ENCODE measurements around the gene SLC6A1. TPM values are rescaled to one million over a fixed set of nuclear protein-coding genes. Genes with fewer than 3 reads are reported as not detected.

Gene SLC6A1
- total and polyA plus RNA-seq, 2 of the 4 experiments (the other 2 are of a cell fraction): 0.02 TPM; not detected in 1

DNA sequence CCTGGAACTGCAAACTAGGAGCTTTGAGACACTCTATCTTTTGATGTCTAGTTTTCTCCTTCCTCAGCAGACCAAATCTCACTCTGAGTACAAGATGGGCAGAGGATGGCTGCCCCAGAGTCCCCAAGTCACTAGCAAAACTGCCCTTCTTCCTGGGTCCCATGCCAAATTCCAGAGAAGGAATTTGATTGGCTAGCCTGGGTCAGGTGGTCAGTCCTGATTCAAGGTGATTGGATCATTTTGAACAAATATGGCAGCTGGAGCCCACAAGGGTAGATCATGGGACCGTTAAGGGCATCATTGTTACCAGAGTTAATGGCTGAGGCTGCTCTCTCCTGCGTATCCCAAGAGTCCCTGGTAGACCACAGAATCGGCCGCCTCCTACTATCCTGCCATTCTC lies 21.7 kb downstream of the SLC6A1 start:
- no peak overlapping the region for H3K56ac ChIP-seq (ENCODE audit: extremely low read depth, insufficient read depth, low read length)
- no peak overlapping the region for H2BK20ac ChIP-seq (ENCODE audit: low read depth, low read length)
- TF ChIP-seq RFX5 (IDR thresholded peaks at IDR 0.05; ENCODE audit: low read depth, low read length): no peak
- TF ChIP-seq, protein P1, sequence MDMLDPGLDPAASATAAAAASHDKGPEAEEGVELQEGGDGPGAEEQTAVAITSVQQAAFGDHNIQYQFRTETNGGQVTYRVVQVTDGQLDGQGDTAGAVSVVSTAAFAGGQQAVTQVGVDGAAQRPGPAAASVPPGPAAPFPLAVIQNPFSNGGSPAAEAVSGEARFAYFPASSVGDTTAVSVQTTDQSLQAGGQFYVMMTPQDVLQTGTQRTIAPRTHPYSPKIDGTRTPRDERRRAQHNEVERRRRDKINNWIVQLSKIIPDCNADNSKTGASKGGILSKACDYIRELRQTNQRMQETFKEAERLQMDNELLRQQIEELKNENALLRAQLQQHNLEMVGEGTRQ (IDR thresholded peaks at IDR 0.05; ENCODE audit: low read depth, low read length): peak; percentile 23; the same call in 1 of the 2 replicates
- no peak overlapping the region for H2BK15ac ChIP-seq (ENCODE audit: low read depth, low read length)
- H3K4me3 ChIP-seq (ENCODE audit: insufficient read depth, low read depth, low read length): no peak overlapping the region
- no peak overlapping the region for H4K8ac ChIP-seq (ENCODE audit: low read depth in 2 of 2, low read length in 2 of 2)
- no CpG with 5 or more reads among the region's 4 CpGs for WGBS, 2 experiments (ENCODE audit: extremely low coverage in 2 of 2, insufficient read length in 1 of 2)
- no peak overlapping the region for H2BK120ac ChIP-seq (ENCODE audit: low read depth, low read length)
- dilution Hi-C loops (cut with HindIII; ENCODE audit: low sequenced_read_pairs, unreplicated experiment): no loop called here
- peaks cover 13% of the 10 kb centered on the region for H3K27me3 ChIP-seq (ENCODE audit: control insufficient read depth, insufficient read depth, low read length)
- H2AK9ac ChIP-seq (replicated peaks; ENCODE audit: low read depth, low read length, poor library complexity): no peak overlapping the region
- H4K5ac ChIP-seq (ENCODE audit: low read depth, low read length): no peak overlapping the region
- CTCF ChIA-PET: no interaction called here
- no TSS peak for BruUV-seq (replicated peaks)
- no peaks in the 10 kb centered on the region for H3K9me3 ChIP-seq (ENCODE audit: control insufficient read depth, insufficient read depth, low read length)
- no peak overlapping the region for H2AK5ac ChIP-seq (ENCODE audit: low read depth, low read length)
- DNase-seq (no peak), ATAC-seq (ENCODE audit: low read depth) (no peak)
- no peak overlapping the region for H2BK5ac ChIP-seq (ENCODE audit: low read depth, low read length, poor library complexity, severe bottlenecking)
- intact Hi-C loops (cut with micrococcal nuclease): no loop called here
- no peaks in the 10 kb centered on the region for H3K79me1 ChIP-seq (ENCODE audit: low read depth in 1 of 2, low read length in 2 of 2)
- in situ Hi-C loops (cut with MboI; ENCODE audit: low sequenced_read_pairs): no loop called here
- no peak overlapping the region for H3K4ac ChIP-seq (ENCODE audit: low read depth, low read length)
- no peak overlapping the region for H3K18ac ChIP-seq (ENCODE audit: low read depth, low read length)
- H3K9me1 ChIP-seq (ENCODE audit: insufficient read depth, low read length): no peaks in the 10 kb centered on the region
- no peaks in the 10 kb centered on the region for H4K20me1 ChIP-seq (ENCODE audit: insufficient read depth, low read length)
- no peak overlapping the region for H2AFZ ChIP-seq (replicated peaks; ENCODE audit: low read length, poor library complexity)
- H3K4me1 ChIP-seq (ENCODE audit: control insufficient read depth, insufficient read depth, low read length): no peaks in the 10 kb centered on the region
- no peak overlapping the region for H3K14ac ChIP-seq (replicated peaks; ENCODE audit: low read depth, low read length)
- H4K91ac ChIP-seq (ENCODE audit: insufficient read depth, low read depth, low read length): no peak overlapping the region
- no peak overlapping the region for H3K27ac ChIP-seq (ENCODE audit: insufficient read depth, low read length)
- no peaks in the 10 kb centered on the region for H3K36me3 ChIP-seq (ENCODE audit: control insufficient read depth, insufficient read depth, low read length)
- H3K23ac ChIP-seq (ENCODE audit: low read depth, low read length): no peak overlapping the region
- no peak overlapping the region for H3K9ac ChIP-seq (ENCODE audit: low read depth, low read length)
- no peak overlapping the region for H3K4me2 ChIP-seq (ENCODE audit: low read depth, low read length)
- POLR2A ChIA-PET (ENCODE audit: unreplicated experiment): no interaction called here

Measured in IMR-90 (cell line).